GM18505 (cell line): ENCODE measurements around the gene FGF18.
"Not testable (repeated sequence)": the region's sequence is repeated elsewhere in the genome, so short reads cannot be mapped to it uniquely, and the experiment has no call there.

ENCODE experiments used
- ATAC-seq: cut with Tn5 transposase; IDR thresholded peaks from one replicate; pipeline ENCODE4 v1.9.1; 2021; ENCODE audit not compliant: unreplicated experiment
- POLR2A ChIP-seq: IDR thresholded peaks from 4 replicates; pipeline ENCODE4 v1.6.1; 2011; ENCODE audit warnings: borderline replicate concordance; ENCODE audit not compliant: insufficient read depth, insufficient read length; ENCODE audit errors: extremely low read depth

The FGF18 gene

GRCh38 chr5:171391996-171392577 is 27.4 kb upstream of the FGF18 start:
- no peak for ATAC-seq
- peak; percentile 31 for TF ChIP-seq POLR2A

DNA sequence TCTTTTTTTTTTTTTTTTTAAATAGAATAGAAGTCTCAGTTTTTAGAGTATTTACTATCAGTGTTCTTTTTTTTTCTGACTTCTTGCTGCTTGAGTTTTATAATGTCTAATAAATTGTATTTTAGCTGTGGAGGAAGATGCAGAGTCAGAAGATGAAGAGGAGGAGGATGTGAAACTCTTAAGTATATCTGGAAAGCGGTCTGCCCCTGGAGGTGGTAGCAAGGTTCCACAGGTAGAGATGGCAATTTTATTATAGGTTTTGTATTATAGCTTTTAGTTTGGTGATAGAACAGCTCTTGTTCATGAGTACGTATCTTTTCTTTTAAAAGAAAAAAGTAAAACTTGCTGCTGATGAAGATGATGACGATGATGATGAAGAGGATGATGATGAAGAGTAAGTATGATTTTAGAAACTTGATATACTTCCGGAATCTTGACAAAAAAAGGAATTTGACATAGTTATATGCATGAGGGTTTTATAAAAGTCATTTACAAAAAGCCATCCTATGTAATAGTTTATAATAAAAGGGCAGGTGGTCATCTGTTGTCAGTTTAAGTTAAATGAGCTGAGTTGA is 26.8 kb upstream of the FGF18 start:
- ATAC-seq = no peak

DNA sequence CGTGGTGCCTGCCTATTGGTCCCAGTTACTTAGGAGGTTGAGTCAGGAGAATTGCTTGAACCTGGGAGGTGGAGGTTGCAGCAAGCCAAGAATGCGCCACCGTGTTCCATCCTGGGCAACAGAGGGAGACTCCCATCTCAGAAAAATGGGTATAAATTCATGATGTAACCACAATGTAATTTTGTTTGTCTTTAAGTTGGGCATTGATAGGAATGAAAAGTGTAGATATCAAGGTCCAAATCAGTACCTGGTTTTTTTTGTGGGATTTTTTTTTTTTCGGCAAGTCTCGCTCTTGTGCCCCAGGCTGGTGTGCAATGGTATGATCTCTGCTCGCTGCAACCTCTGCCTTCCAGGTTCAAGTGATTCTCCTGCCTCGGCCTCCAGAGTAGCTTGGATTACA is 24.4 kb upstream of the FGF18 start:
- no peak for TF ChIP-seq POLR2A
- ATAC-seq = no peak

More for the DNA sequence above, 26.8 kb upstream of the FGF18 start:
- TF ChIP-seq POLR2A = no peak

- not testable (repeated sequence) for ATAC-seq
Observed at GRCh38 chr5:171396583-171396982, 22.9 kb upstream of the FGF18 start.

- no peak for TF ChIP-seq POLR2A
- ATAC-seq = no peak
Observed at GRCh38 chr5:171397190-171397589, 22.3 kb upstream of the FGF18 start.

DNA sequence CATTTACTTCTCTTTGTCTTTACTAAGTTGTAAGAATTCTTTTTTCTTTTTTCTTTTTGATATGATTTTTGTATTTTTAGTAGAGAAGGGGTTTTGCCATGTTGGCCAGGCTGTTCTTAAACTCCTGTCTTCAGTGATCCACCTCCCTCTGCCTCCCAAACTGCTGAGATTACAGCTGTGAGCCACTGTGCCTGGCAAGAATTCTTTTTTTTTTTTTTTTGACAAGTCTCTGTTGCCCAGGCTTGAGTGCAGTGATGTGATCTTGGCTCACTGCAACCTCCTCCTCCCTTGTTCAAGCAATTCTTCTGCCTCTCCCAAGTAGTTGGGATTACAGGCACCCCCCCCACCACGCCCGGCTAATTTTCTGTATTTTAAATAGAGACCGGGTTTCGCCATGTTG is 21.8 kb upstream of the FGF18 start:
- ATAC-seq = no peak
- TF ChIP-seq POLR2A = no peak

GRCh38 chr5:171398660-171399059 is 20.8 kb upstream of the FGF18 start:
- not testable (repeated sequence) for ATAC-seq

DNA sequence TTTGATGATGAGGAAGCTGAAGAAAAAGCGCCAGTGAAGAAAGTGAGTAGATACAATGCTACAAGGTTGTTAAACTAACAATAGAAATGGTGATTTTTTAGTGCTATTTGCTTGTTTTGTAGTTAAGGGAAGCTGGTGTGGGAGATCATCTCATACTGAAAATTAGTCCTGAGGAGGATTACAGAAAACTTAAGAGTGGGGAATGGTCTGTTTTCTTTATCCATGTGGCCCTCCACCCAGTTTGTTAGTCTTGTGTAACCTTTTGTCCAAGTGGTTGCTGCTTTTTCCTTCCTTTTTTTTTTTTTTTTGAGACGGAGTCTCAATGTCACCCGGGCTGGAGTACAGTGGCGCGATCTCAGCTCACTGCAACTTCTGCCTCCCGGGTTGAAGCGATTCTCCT is 19.3 kb upstream of the FGF18 start:
- no peak for TF ChIP-seq POLR2A
- no peak for ATAC-seq

More at GRCh38 chr5:171398660-171399059, 20.8 kb upstream of the FGF18 start:
- peak; percentile 20 for TF ChIP-seq POLR2A

- no peak for ATAC-seq
Observed at GRCh38 chr5:171401167-171401947, 18.1 kb upstream of the FGF18 start.

DNA sequence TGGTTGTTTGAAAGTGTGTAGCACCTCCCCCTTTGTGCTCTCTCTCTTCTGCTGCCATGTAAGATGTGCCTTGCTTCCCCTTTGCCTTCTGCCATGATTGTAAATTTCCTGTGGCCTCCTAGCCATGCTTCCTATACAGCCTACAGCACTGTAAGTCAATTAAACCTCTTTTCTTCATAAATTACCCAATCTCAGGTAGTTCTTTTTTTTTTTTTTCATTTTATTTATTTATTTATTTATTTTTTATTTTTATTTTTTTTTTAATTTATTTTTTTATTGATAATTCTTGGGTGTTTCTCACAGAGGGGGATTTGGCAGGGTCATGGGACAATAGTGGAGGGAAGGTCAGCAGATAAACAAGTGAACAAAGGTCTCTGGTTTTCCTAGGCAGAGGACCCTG is 16.7 kb upstream of the FGF18 start:
- not testable (repeated sequence) for ATAC-seq

More at GRCh38 chr5:171401167-171401947, 18.1 kb upstream of the FGF18 start:
- TF ChIP-seq POLR2A = no peak

DNA sequence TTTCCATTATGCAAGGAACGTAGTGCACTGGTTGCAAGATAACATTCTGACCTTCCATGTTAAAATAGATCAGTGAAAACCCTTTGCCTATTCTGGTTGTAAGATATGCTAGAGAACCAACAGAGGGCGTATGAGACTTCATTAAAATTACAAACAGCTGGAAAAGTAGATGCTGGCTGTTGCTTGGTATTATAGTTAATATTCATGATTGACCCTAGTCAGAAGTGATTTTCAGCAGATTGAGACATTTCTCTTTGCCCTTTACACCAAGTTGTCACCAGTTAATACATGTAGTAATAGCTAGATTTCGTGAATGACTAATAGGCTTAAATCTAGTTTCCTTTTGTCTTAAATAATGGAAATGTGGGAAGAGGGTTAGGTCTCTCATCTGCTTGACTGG is 13.8 kb upstream of the FGF18 start:
- no peak for ATAC-seq
- TF ChIP-seq POLR2A = no peak

- TF ChIP-seq POLR2A = no peak
- ATAC-seq = no peak
Observed at GRCh38 chr5:171407234-171407633, 12.2 kb upstream of the FGF18 start.

- TF ChIP-seq POLR2A = no peak
- no peak for ATAC-seq
Observed at GRCh38 chr5:171409164-171410136, 10.0 kb upstream of the FGF18 start.

DNA sequence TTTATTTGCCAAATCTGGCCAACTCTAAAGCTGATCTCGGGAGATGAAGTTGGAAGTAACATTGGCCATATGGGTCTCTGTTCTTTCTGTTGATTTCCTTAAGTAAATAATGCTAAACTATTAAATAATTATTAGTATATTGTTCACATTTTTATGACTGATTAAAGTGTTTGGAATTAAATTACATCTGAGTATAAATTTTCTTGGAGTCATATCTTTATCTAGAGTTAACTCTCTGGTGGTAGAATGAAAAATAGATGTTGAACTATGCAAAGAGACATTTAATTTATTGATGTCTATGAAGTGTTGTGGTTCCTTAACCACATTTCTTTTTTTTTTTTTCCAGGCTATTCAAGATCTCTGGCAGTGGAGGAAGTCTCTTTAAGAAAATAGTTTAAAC is 9.3 kb upstream of the FGF18 start:
- no peak for ATAC-seq
- TF ChIP-seq POLR2A = no peak

- TF ChIP-seq POLR2A = no peak
- no peak for ATAC-seq
Observed at GRCh38 chr5:171412186-171412585, 7.3 kb upstream of the FGF18 start.
